ENCODE results near the gene PCBP1. TPM values are rescaled to one million over a fixed set of nuclear protein-coding genes. Genes with fewer than 3 reads are reported as not detected.

Gene PCBP1
- total and polyA plus RNA-seq, 9 of the 15 experiments (the other 6 are each of a cell fraction or from before 2014, with no cell fraction given) = 19.2 to 407 (median 78.1) TPM

DNA sequence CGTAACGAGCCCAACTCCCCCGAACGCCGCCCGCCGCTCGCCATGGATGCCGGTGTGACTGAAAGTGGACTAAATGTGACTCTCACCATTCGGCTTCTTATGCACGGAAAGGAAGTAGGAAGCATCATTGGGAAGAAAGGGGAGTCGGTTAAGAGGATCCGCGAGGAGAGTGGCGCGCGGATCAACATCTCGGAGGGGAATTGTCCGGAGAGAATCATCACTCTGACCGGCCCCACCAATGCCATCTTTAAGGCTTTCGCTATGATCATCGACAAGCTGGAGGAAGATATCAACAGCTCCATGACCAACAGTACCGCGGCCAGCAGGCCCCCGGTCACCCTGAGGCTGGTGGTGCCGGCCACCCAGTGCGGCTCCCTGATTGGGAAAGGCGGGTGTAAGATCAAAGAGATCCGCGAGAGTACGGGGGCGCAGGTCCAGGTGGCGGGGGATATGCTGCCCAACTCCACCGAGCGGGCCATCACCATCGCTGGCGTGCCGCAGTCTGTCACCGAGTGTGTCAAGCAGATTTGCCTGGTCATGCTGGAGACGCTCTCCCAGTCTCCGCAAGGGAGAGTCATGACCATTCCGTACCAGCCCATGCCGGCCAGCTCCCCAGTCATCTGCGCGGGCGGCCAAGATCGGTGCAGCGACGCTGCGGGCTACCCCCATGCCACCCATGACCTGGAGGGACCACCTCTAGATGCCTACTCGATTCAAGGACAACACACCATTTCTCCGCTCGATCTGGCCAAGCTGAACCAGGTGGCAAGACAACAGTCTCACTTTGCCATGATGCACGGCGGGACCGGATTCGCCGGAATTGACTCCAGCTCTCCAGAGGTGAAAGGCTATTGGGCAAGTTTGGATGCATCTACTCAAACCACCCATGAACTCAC, 673 bp downstream of the PCBP1 start (continued):
- TF ChIP-seq SIN3A (IDR thresholded peaks at IDR 0.05; ENCODE audit: borderline replicate concordance in 2 of 2, control insufficient read depth in 1 of 2, low read depth in 2 of 2, low read length in 2 of 2) (peak; percentile 76 to 79; a peak in 3 of 4 replicates), CC2D1A (IDR thresholded peaks at IDR 0.05) (peak; percentile 18), TCF7L2 (IDR thresholded peaks at IDR 0.05; ENCODE audit: low read depth, low read length) (peak; percentile 48; the same call in 1 of the 2 replicates), EP400 (IDR thresholded peaks at IDR 0.05) (peak; percentile 73), TCF7 (IDR thresholded peaks at IDR 0.05; ENCODE audit: borderline replicate concordance) (peak; percentile 81; the same call in 1 of the 2 replicates), EGR1 (conservative IDR thresholded peaks at IDR 0.05) (peak; percentile 54), SETDB1 (IDR thresholded peaks at IDR 0.05; ENCODE audit: low read length) (no peak), MEIS2 (IDR thresholded peaks at IDR 0.05; ENCODE audit: partially characterized antibody) (peak; percentile 72), POLR2A (conservative IDR thresholded peaks at IDR 0.05) (peak; percentile 84), SOX6 (IDR thresholded peaks at IDR 0.05) (0 out of 2 replicates have a peak, but pooled peaks have one; percentile 6), DEAF1 (CRISPR knock-in tag; IDR thresholded peaks at IDR 0.05) (peak; percentile 1; the same call in 1 of the 2 replicates), PRDM10 (IDR thresholded peaks at IDR 0.05; ENCODE audit: partially characterized antibody) (peak; percentile 68), CHD2 (IDR thresholded peaks at IDR 0.05; ENCODE audit: low read depth, low read length) (0 out of 2 replicates have a peak, but pooled peaks have one; percentile 60), HNRNPLL (IDR thresholded peaks at IDR 0.05; ENCODE audit: low read depth, low read length, poor library complexity, severe bottlenecking) (peak; percentile 48), ZBTB12 (CRISPR knock-in tag; IDR thresholded peaks at IDR 0.05) (0 out of 2 replicates have a peak, but pooled peaks have one; percentile 8), HDGF (IDR thresholded peaks at IDR 0.05) (0 out of 2 replicates have a peak, but pooled peaks have one; percentile 64), GATAD2A (IDR thresholded peaks at IDR 0.05) (0 out of 2 replicates have a peak, but pooled peaks have one; percentile 22), TAF7 (tag; IDR thresholded peaks at IDR 0.05) (peak; percentile 67), SP1 (CRISPR knock-in tag; IDR thresholded peaks at IDR 0.05) (peak; percentile 72), NR2C2 (CRISPR knock-in tag; IDR thresholded peaks at IDR 0.05) (peak; percentile 75; the same call in 1 of the 2 replicates), NR2C2 (tag; IDR thresholded peaks at IDR 0.05) (peak; percentile 85), BACH1 (tag; IDR thresholded peaks at IDR 0.05) (peak; percentile 67; the same call in 1 of the 2 replicates), NUFIP1 (IDR thresholded peaks at IDR 0.05; ENCODE audit: partially characterized antibody) (peak; percentile 43)

Measured in K562 (cell line).